Motor neuron (in vitro differentiated cells): ENCODE results near the gene PSPN. TPM values are rescaled to one million over a fixed set of nuclear protein-coding genes. Genes with fewer than 3 reads are reported as not detected.

Source experiments
- total RNA-seq, 8 experiments: library from RNA; unstranded; fragments of 300-600 nt; gene quantifications; 2 replicates each; pipeline versions ENCODE4 v1.2.3 to v1.2.4, GENCODE V29; 2022

PSPN gene
- total RNA-seq, 8 experiments from 2014 or later, result 1.2 to 4.3 (median 1.6) TPM

Other genes with a start within 250 kb of the PSPN start
- under 1 TPM in 6 of 8 experiments, not detected in 2; 0.11 to 0.82 (median 0.45) TPM for gene ACSBG2, start 240.3 kb downstream of the PSPN start, total RNA-seq
- 10 to 100 TPM; 12.4 to 88.7 (median 30.1) TPM for gene MLLT1, start 96.0 kb downstream of the PSPN start, total RNA-seq
- under 1 TPM in 2 of 8 experiments, not detected in 6; 0.21 to 0.38 TPM for gene ACER1, start 42.3 kb downstream of the PSPN start, total RNA-seq
- 10 to 100 TPM; 47.9 to 89.5 (median 65.2) TPM for gene CLPP, start 14.4 kb downstream of the PSPN start, total RNA-seq
- 100 to 1,000 TPM in 3 of 8 experiments, 10 to 100 TPM in 5; 39.2 to 136 (median 77.5) TPM for gene ALKBH7, start 3.1 kb downstream of the PSPN start, total RNA-seq
- 100 to 1,000 TPM in 1 of 8 experiments, 10 to 100 TPM in 7; 46.8 to 103 (median 67.3) TPM for gene GTF2F1, start 17.2 kb upstream of the PSPN start, total RNA-seq
- 100 to 1,000 TPM in 5 of 8 experiments, 10 to 100 TPM in 3; 84.3 to 408 (median 137) TPM for gene KHSRP, start 48.9 kb upstream of the PSPN start, total RNA-seq
- gene SLC25A41, start 57.8 kb upstream of the PSPN start, total RNA-seq, result under 1 TPM in 6 of 8 experiments, not detected in 2; 0.29 to 0.76 (median 0.49) TPM
- gene SLC25A23, start 83.9 kb upstream of the PSPN start, total RNA-seq, result 10 to 100 TPM; 10.7 to 28.7 (median 15.6) TPM
- gene CRB3, start 88.3 kb upstream of the PSPN start, total RNA-seq, result 1 to 10 TPM in 1 of 8 experiments, under 1 TPM in 5, not detected in 2; 0.11 to 1.3 (median 0.46) TPM
- 1 to 10 TPM in 4 of 8 experiments, under 1 TPM in 4; 0.07 to 2.7 (median 0.98) TPM for gene DENND1C, start 105.9 kb upstream of the PSPN start, total RNA-seq
- 10 to 100 TPM in 6 of 8 experiments, 1 to 10 TPM in 2; 4.8 to 32.5 (median 15.1) TPM for gene TUBB4A, start 126.4 kb upstream of the PSPN start, total RNA-seq
- 100 to 1,000 TPM in 1 of 8 experiments, 10 to 100 TPM in 2, 1 to 10 TPM in 5; 1.7 to 118 (median 5.9) TPM for gene TNFSF9, start 155.1 kb upstream of the PSPN start, total RNA-seq
- gene CD70, start 215.2 kb upstream of the PSPN start, total RNA-seq, result 100 to 1,000 TPM in 3 of 8 experiments, 10 to 100 TPM in 2, 1 to 10 TPM in 2, under 1 TPM in 1; 0.71 to 175 (median 11.5) TPM